Measurements from ENCODE around the gene PRDM16.

- TF ChIP-seq YY1 (IDR thresholded peaks at IDR 0.05; ENCODE audit: insufficient read depth, insufficient read length) (no peak), ZNF274 (IDR thresholded peaks at IDR 0.05; ENCODE audit: low read depth, low read length) (no peak)
Measured at GRCh38 chr1:3208819-3209200, 139.8 kb downstream of the PRDM16 start.
